Skeletal muscle tissue (tissue), 4 donors: ENCODE data around the gene HSPA13. TPM values are rescaled to one million over a fixed set of nuclear protein-coding genes. Genes with fewer than 3 reads are reported as not detected.

ENCODE experiments used
- H3K27ac ChIP-seq: one replicate; pipeline ENCODE4 v1.7.0; 2013; ENCODE audit warnings: mild to moderate bottlenecking, low read depth, low read length, inconsistent platforms
- H3K27me3 ChIP-seq, 3 donors: one replicate each; pipeline ENCODE4 v1.7.0; 2013; ENCODE audit warnings: low read length in 3 of 3; ENCODE audit not compliant: control insufficient read depth in 3 of 3, insufficient read depth in 3 of 3
- H3K36me3 ChIP-seq, 3 donors: one replicate each; pipeline ENCODE4 v1.7.0; 2013; ENCODE audit warnings: low read length in 3 of 3; ENCODE audit not compliant: control insufficient read depth in 3 of 3, insufficient read depth in 3 of 3
- H3K4me1 ChIP-seq, 3 donors: one replicate each; pipeline ENCODE4 v1.7.0; 2013; ENCODE audit warnings: low read length in 3 of 3, mild to moderate bottlenecking in 3 of 3; ENCODE audit not compliant: control insufficient read depth in 3 of 3, insufficient read depth in 3 of 3
- H3K4me3 ChIP-seq, 3 donors: one replicate each; pipeline ENCODE4 v1.7.0; 2013; ENCODE audit warnings: low read length in 3 of 3
- H3K9ac ChIP-seq, 3 donors: one replicate each; pipeline ENCODE4 v1.7.0; 2013; ENCODE audit warnings: low read length in 3 of 3, mild to moderate bottlenecking in 3 of 3, moderate library complexity in 2 of 3, low read depth in 1 of 3
- H3K9me3 ChIP-seq, 3 donors: one replicate each; pipeline ENCODE4 v1.7.0; 2013; ENCODE audit warnings: low read length in 3 of 3; ENCODE audit not compliant: control insufficient read depth in 3 of 3
- total RNA-seq: library from RNA; depleted of rRNA; stranded (reverse); fragments of >200 nt; gene quantifications from one replicate; pipeline ENCODE4 v1.2.3, GENCODE V29; 2014
- donor health status: Osteomylitis.

Gene HSPA13
- total RNA-seq, result 26.6 TPM

GRCh38 chr21:14382835-14383595 is at the start of gene HSPA13:
Gene HSPA13, minus strand, starts transcription at chr21:14383146. Its CDS starts 27 bp downstream, at chr21:14383119.
- no peaks in the 10 kb centered on the region for H3K27me3 ChIP-seq

GRCh38 chr21:14418920-14419319 is 36.0 kb upstream of the HSPA13 start:
- H3K4me3 ChIP-seq, result no peak overlapping the region
- H3K9me3 ChIP-seq, result peaks cover 5 to 19% (median 14%) of the 10 kb centered on the region in 3 donors
- H3K9ac ChIP-seq, result no peak overlapping the region
- H3K27me3 ChIP-seq, result peaks cover 0 to 6% (median 6%) of the 10 kb centered on the region in 3 donors
- H3K4me1 ChIP-seq, result no peaks in the 10 kb centered on the region
- H3K27ac ChIP-seq, result no peak overlapping the region
- no peaks in the 10 kb centered on the region for H3K36me3 ChIP-seq

More at GRCh38 chr21:14382835-14383595, at the start of gene HSPA13:
- Histone ChIP-seq H3K9ac (peak within 1 kb of the TSS; percentile 86 to 90 (median 88)), H3K4me3 (peak within 1 kb of the TSS; percentile 92 to 97 (median 96)), H3K36me3 (peaks cover 0 to 2% (median 2%) of the 10 kb centered on the region in 3 donors), H3K9me3 (no peaks in the 10 kb centered on the region), H3K27ac (peak within 1 kb of the TSS; percentile 89), H3K4me1 (peaks cover 5 to 13% (median 12%) of the 10 kb centered on the region in 3 donors)

- peaks cover 0 to 6% (median 6%) of the 10 kb centered on the region in 3 donors for H3K27me3 ChIP-seq
- H3K4me3 ChIP-seq, result no peak overlapping the region
- H3K9ac ChIP-seq, result no peak overlapping the region
- H3K27ac ChIP-seq, result no peak overlapping the region
- H3K9me3 ChIP-seq, result peaks cover 5 to 14% (median 13%) of the 10 kb centered on the region in 3 donors
- H3K36me3 ChIP-seq, result no peaks in the 10 kb centered on the region
- H3K4me1 ChIP-seq, result no peaks in the 10 kb centered on the region
Measured at GRCh38 chr21:14414932-14415508, 32.1 kb upstream of the HSPA13 start.

- Histone ChIP-seq H3K36me3 (no peaks in the 10 kb centered on the region), H3K27me3 (no peaks in the 10 kb centered on the region), H3K9me3 (no peaks in the 10 kb centered on the region), H3K9ac (no peak overlapping the region), H3K4me1 (no peaks in the 10 kb centered on the region), H3K4me3 (no peak overlapping the region), H3K27ac (no peak overlapping the region)
Measured at GRCh38 chr21:14405962-14406361, 23.0 kb upstream of the HSPA13 start.

- Histone ChIP-seq H3K27ac (no peak overlapping the region), H3K36me3 (no peaks in the 10 kb centered on the region), H3K4me1 (no peaks in the 10 kb centered on the region), H3K9me3 (no peaks in the 10 kb centered on the region), H3K4me3 (no peak overlapping the region), H3K9ac (no peak overlapping the region), H3K27me3 (no peaks in the 10 kb centered on the region)
Measured at GRCh38 chr21:14405225-14405624, 22.3 kb upstream of the HSPA13 start.

GRCh38 chr21:14403681-14404318 is 20.9 kb upstream of the HSPA13 start:
- no peaks in the 10 kb centered on the region for H3K27me3 ChIP-seq
- H3K36me3 ChIP-seq, result no peaks in the 10 kb centered on the region
- no peaks in the 10 kb centered on the region for H3K4me1 ChIP-seq
- H3K9ac ChIP-seq, result no peak overlapping the region
- H3K9me3 ChIP-seq, result no peaks in the 10 kb centered on the region
- no peak overlapping the region for H3K4me3 ChIP-seq
- no peak overlapping the region for H3K27ac ChIP-seq

GRCh38 chr21:14401217-14401616 is 18.3 kb upstream of the HSPA13 start:
- Histone ChIP-seq H3K4me3 (no peak overlapping the region), H3K4me1 (no peaks in the 10 kb centered on the region), H3K9me3 (no peaks in the 10 kb centered on the region), H3K9ac (no peak overlapping the region), H3K27me3 (no peaks in the 10 kb centered on the region), H3K36me3 (no peaks in the 10 kb centered on the region), H3K27ac (no peak overlapping the region)

GRCh38 chr21:14388282-14388681 is 5.3 kb upstream of the HSPA13 start:
- no peaks in the 10 kb centered on the region for H3K36me3 ChIP-seq
- no peaks in the 10 kb centered on the region for H3K27me3 ChIP-seq
- no peaks in the 10 kb centered on the region for H3K9me3 ChIP-seq
- no peak overlapping the region for H3K9ac ChIP-seq
- no peak overlapping the region for H3K4me3 ChIP-seq
- H3K27ac ChIP-seq, result no peak overlapping the region
- H3K4me1 ChIP-seq, result peaks cover 0 to 9% (median 4%) of the 10 kb centered on the region in 3 donors

GRCh38 chr21:14384453-14384852 is 1.5 kb upstream of the HSPA13 start:
- Histone ChIP-seq H3K4me3 (peak overlapping the region in 2 of 3 donors; percentile 90 to 97), H3K4me1 (peaks cover 5 to 13% (median 12%) of the 10 kb centered on the region in 3 donors), H3K9ac (no peak overlapping the region), H3K27me3 (no peaks in the 10 kb centered on the region), H3K9me3 (no peaks in the 10 kb centered on the region), H3K27ac (peak overlapping the region; percentile 89), H3K36me3 (no peaks in the 10 kb centered on the region)
